ENCODE measurements around the gene CORO6. TPM values are rescaled to one million over a fixed set of nuclear protein-coding genes. Genes with fewer than 3 reads are reported as not detected.
A peak's percentile ranks its signal among the peaks of the same experiment; 100 is the strongest.

CORO6 gene
- total and polyA plus RNA-seq, 2 of the 13 experiments (the other 11 are each of a cell fraction or from before 2014, with no cell fraction given), result 0.42 to 0.82 TPM

- TF ChIP-seq HES4 (CRISPR knock-in tag; IDR thresholded peaks at IDR 0.05; ENCODE audit: borderline replicate concordance) (no peak), ZFP41 (CRISPR knock-in tag; IDR thresholded peaks at IDR 0.05; ENCODE audit: borderline replicate concordance) (no peak), FOXC1 (CRISPR knock-in tag; IDR thresholded peaks at IDR 0.05; ENCODE audit: borderline replicate concordance) (no peak), ARID5B (CRISPR knock-in tag; IDR thresholded peaks at IDR 0.05) (no peak), ZNF589 (CRISPR knock-in tag; conservative IDR thresholded peaks at IDR 0.05) (0 out of 2 replicates have a peak, but pooled peaks have one; percentile 15), PTBP1 (IDR thresholded peaks at IDR 0.05; ENCODE audit: low read depth, low read length, poor library complexity, severe bottlenecking) (no peak), ZBTB14 (CRISPR knock-in tag; IDR thresholded peaks at IDR 0.05) (peak; percentile 89), ZNF776 (CRISPR knock-in tag; IDR thresholded peaks at IDR 0.05) (peak; percentile 27; the same call in 1 of the 2 replicates), DRAP1 (CRISPR knock-in tag; IDR thresholded peaks at IDR 0.05) (peak; percentile 59; the same call in 1 of the 2 replicates), KDM2A (CRISPR knock-in tag; IDR thresholded peaks at IDR 0.05; ENCODE audit: borderline replicate concordance, low read depth) (peak; percentile 75; the same call in 1 of the 2 replicates), NR2F6 (IDR thresholded peaks at IDR 0.05) (no peak), NR2F6 (CRISPR knock-in tag; IDR thresholded peaks at IDR 0.05) (no peak), ZNF768 (CRISPR knock-in tag; IDR thresholded peaks at IDR 0.05) (no peak), KAT2B (IDR thresholded peaks at IDR 0.05; ENCODE audit: borderline replicate concordance, low read depth, low read length) (no peak), MXD1 (CRISPR knock-in tag; IDR thresholded peaks at IDR 0.05) (peak; percentile 66), SNAPC4 (CRISPR knock-in tag; IDR thresholded peaks at IDR 0.05) (no peak), ZNF264 (CRISPR knock-in tag; IDR thresholded peaks at IDR 0.05) (peak; percentile 14; the same call in 1 of the 2 replicates), TBL1XR1 (IDR thresholded peaks at IDR 0.05; ENCODE audit: borderline replicate concordance, low read length, partially characterized antibody) (no peak)
These were observed 54.1 kb downstream of the CORO6 start, which contains the start of gene TP53I13 (continued) for GRCh38 chr17:29568331-29569244.
